Hepatocyte (in vitro differentiated cells): ENCODE measurements around the gene PROM2. TPM values are rescaled to one million over a fixed set of nuclear protein-coding genes. Genes with fewer than 3 reads are reported as not detected.

ENCODE experiments used
- DNase-seq: peaks from one replicate; pipeline ENCODE4 v3.0.0-alpha.2; 2016; ENCODE audit warnings: low spot score
- H2AFZ ChIP-seq: fragments of 200-600 bp; sonication (generic); 2 replicates; pipeline ENCODE4 v1.6.0; 2016; ENCODE audit warnings: antibody characterized with exemption, mild to moderate bottlenecking
- H3K27ac ChIP-seq: fragments of 200-600 bp; sonication (generic); 2 replicates; pipeline ENCODE4 v1.5.1; 2016; ENCODE audit warnings: mild to moderate bottlenecking
- H3K27me3 ChIP-seq: fragments of 200-600 bp; sonication (generic); 2 replicates; pipeline ENCODE4 v1.6.1; 2016
- H3K36me3 ChIP-seq: fragments of 200-600 bp; sonication (generic); replicated peaks from 2 replicates; pipeline ENCODE4 v1.5.1; 2016; ENCODE audit warnings: low read depth; ENCODE audit not compliant: insufficient read depth
- H3K4me1 ChIP-seq: fragments of 200-600 bp; sonication (generic); 2 replicates; pipeline ENCODE4 v1.5.1; 2016; ENCODE audit warnings: mild to moderate bottlenecking, moderate library complexity; ENCODE audit not compliant: insufficient read depth
- H3K4me2 ChIP-seq: fragments of 200-600 bp; sonication (generic); 2 replicates; pipeline ENCODE4 v1.6.0; 2016
- H3K4me3 ChIP-seq: fragments of 200-600 bp; sonication (generic); 2 replicates; pipeline ENCODE4 v1.5.1; 2016; ENCODE audit warnings: mild to moderate bottlenecking
- H3K79me2 ChIP-seq: fragments of 200-600 bp; sonication (generic); 2 replicates; pipeline ENCODE4 v1.6.0; 2017; ENCODE audit warnings: mild to moderate bottlenecking
- H3K9me2 ChIP-seq: fragments of 200-600 bp; sonication (generic); replicated peaks from 2 replicates; pipeline ENCODE4 v1.6.0; 2017; ENCODE audit warnings: mild to moderate bottlenecking; ENCODE audit not compliant: insufficient read depth
- H3K9me3 ChIP-seq: fragments of 200-600 bp; sonication (generic); 2 replicates; pipeline ENCODE4 v1.5.1; 2016; ENCODE audit warnings: low read depth, mild to moderate bottlenecking
- H4K20me1 ChIP-seq: fragments of 200-600 bp; sonication (generic); 2 replicates; pipeline ENCODE4 v1.6.0; 2016; ENCODE audit warnings: mild to moderate bottlenecking; ENCODE audit not compliant: insufficient read depth, poor library complexity, severe bottlenecking
- EZH2 ChIP-seq: fragments of 200-600 bp; sonication (generic); IDR thresholded peaks from 2 replicates; pipeline ENCODE4 v1.6.1; 2016; ENCODE audit warnings: antibody characterized with exemption, mild to moderate bottlenecking, borderline replicate concordance
- EZH2phosphoT487 ChIP-seq: fragments of 200-600 bp; sonication (generic); IDR thresholded peaks from one replicate; pipeline ENCODE4 v1.6.1; 2018; ENCODE audit warnings: antibody characterized with exemption, mild to moderate bottlenecking, low read depth, moderate library complexity; ENCODE audit not compliant: unreplicated experiment, severe bottlenecking
- WGBS: methylation state at CpG from one replicate; pipeline ENCODE4 v1.1.6; 2016; ENCODE audit warnings: low lambda C conversion rate; ENCODE audit errors: missing lambda C conversion rate; 5-methylcytosine and 5-hydroxymethylcytosine counted together
- polyA plus RNA-seq: library from polyadenylated mRNA; unstranded; fragments of >200 nt; fragmentation: Nextera tagmentation; extraction: Ambion mirVana; gene quantifications from 2 replicates; pipeline ENCODE4 v1.2.1, GENCODE V29; 2016
- total RNA-seq: library from RNA; depleted of rRNA; stranded (reverse); fragments of >200 nt; gene quantifications from 2 replicates; pipeline ENCODE4 v1.2.3, GENCODE V29; 2014
- TF ChIP-seq, protein P1 (sequence below): fragments of 200-600 bp; sonication (generic); IDR thresholded peaks from 2 replicates; pipeline ENCODE4 v1.5.1; 2016; ENCODE audit warnings: antibody characterized with exemption, mild to moderate bottlenecking; ENCODE audit not compliant: poor library complexity

The PROM2 gene
- total and polyA plus RNA-seq, 2 experiments from 2014 or later, result 2.6 to 2.8 TPM

DNA sequence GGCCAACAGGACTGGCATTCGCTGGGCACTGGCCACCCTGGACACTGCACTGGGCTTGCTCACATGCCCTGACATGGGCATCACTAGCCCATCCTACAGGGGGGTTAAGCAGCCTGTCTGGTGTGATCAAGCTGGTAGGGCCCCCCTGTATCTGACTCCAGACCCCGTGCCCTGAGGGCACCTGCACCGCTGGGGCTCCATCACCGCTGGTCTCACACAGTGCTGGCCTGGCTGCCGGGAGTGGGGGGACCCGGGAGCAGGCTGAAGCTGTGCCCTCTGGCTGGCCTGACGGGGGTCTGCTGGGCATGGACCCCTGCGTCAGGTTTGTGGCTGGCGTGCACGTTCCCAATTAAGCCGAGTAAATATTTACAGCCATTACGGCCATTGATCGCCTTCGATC lies 55.2 kb downstream of the PROM2 start:
- H3K9me3 ChIP-seq, result no peaks in the 10 kb centered on the region
- no peak for TF ChIP-seq EZH2phosphoT487
- TF ChIP-seq, protein P1, sequence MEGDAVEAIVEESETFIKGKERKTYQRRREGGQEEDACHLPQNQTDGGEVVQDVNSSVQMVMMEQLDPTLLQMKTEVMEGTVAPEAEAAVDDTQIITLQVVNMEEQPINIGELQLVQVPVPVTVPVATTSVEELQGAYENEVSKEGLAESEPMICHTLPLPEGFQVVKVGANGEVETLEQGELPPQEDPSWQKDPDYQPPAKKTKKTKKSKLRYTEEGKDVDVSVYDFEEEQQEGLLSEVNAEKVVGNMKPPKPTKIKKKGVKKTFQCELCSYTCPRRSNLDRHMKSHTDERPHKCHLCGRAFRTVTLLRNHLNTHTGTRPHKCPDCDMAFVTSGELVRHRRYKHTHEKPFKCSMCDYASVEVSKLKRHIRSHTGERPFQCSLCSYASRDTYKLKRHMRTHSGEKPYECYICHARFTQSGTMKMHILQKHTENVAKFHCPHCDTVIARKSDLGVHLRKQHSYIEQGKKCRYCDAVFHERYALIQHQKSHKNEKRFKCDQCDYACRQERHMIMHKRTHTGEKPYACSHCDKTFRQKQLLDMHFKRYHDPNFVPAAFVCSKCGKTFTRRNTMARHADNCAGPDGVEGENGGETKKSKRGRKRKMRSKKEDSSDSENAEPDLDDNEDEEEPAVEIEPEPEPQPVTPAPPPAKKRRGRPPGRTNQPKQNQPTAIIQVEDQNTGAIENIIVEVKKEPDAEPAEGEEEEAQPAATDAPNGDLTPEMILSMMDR, result no peak
- no peak for TF ChIP-seq EZH2
- no peak overlapping the region for H3K4me2 ChIP-seq
- no peak for DNase-seq
- no peaks in the 10 kb centered on the region for H4K20me1 ChIP-seq
- no peak overlapping the region for H2AFZ ChIP-seq
- no peaks in the 10 kb centered on the region for H3K36me3 ChIP-seq
- no peak overlapping the region for H3K4me3 ChIP-seq
- H3K4me1 ChIP-seq, result no peaks in the 10 kb centered on the region
- WGBS, result 97% methylated on average over 14 of the region's 14 CpGs
- no peaks in the 10 kb centered on the region for H3K27me3 ChIP-seq
- no peaks in the 10 kb centered on the region for H3K79me2 ChIP-seq
- H3K27ac ChIP-seq, result no peak overlapping the region
- H3K9me2 ChIP-seq, result no peaks in the 10 kb centered on the region

DNA sequence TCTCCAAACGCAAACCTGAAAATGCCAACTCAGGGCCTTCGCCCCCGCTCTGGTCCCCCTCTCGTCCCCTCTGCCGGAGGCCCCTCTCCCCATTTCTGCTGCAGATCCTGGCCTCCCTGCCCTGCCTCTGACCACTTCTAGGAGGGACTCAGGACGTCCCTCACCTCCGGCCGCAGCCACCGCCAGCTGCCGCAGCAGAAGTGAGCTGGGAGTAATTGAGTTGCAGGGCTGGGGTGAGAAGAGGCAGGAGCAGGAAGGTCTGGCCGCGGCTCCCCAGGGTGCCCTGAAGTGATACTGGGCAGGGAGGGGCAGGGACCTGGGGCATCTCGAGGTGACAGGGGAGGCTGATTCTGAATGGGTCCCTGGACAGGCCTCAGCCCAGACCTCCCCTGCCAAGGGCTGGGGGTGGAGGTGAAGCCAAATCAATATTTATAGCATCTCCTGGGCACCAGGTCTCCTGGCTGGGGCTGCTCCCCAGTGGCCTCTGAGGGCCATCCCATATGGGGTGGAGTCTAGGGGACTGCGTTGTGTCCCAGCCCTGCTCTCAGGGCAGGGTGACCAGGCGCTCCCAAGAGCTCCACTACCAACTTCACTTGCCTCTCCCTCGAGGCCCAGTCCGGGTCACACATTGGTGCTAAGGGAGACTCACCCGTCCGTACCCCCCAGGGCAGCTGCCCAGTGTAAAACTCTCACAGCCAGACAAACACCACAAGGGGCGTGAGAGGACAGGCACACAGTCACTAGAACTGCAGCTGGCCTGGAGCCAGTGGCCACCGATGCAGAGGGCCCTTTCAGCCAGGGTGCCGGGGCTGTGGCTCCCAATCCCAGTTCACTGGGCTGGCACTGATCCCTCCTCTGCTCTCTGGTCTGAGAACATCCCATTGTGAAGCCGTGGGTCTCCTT lies 55.9 kb downstream of the PROM2 start:
- WGBS, result 90% methylated on average over 21 of the region's 23 CpGs
- no peak for DNase-seq
- TF ChIP-seq, protein P1, result no peak
- TF ChIP-seq EZH2 (no peak), EZH2phosphoT487 (no peak)

DNA sequence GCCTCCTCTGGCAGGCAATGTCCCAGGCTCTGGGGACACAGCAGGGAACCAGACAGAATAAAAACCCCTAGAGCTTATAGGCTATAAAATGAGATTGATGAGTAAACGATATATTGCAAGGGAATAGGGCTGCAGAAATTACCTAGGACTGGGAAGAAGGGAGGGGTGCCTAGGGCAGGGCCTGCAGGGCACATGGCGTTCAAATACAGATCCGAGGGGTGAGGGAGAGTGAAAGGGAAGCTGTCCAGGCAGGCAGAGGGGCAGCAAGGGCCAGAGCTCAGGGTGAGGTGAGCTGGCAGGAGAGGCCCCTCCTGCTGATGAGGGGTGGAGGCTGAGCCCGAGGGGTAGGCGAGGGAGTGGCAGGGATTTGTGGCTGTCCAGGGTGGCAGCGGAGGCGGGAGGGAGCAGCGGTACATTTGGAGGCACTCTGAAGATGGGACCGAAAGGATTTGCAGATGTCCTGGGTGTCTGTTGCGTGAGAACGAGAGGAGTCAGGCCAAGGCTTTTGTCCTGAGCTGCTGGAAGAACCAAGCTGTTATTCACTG lies 56.6 kb downstream of the PROM2 start:
- H3K4me1 ChIP-seq, result no peaks in the 10 kb centered on the region
- WGBS, result 86% methylated on average over 11 of the region's 11 CpGs
- no peaks in the 10 kb centered on the region for H3K79me2 ChIP-seq

More for the DNA sequence above, 55.9 kb downstream of the PROM2 start:
- Histone ChIP-seq H3K9me3 (no peaks in the 10 kb centered on the region), H3K9me2 (no peaks in the 10 kb centered on the region), H2AFZ (no peak overlapping the region), H3K27ac (no peak overlapping the region), H3K4me1 (no peaks in the 10 kb centered on the region), H3K4me3 (no peak overlapping the region), H3K4me2 (no peak overlapping the region), H4K20me1 (no peaks in the 10 kb centered on the region), H3K36me3 (no peaks in the 10 kb centered on the region), H3K27me3 (no peaks in the 10 kb centered on the region), H3K79me2 (no peaks in the 10 kb centered on the region)

More for the DNA sequence above, 56.6 kb downstream of the PROM2 start:
- H2AFZ ChIP-seq, result no peak overlapping the region
- TF ChIP-seq EZH2phosphoT487 (no peak), EZH2 (no peak)
- TF ChIP-seq, protein P1, result no peak
- no peaks in the 10 kb centered on the region for H4K20me1 ChIP-seq
- no peak for DNase-seq
- H3K36me3 ChIP-seq, result no peaks in the 10 kb centered on the region
- H3K9me2 ChIP-seq, result no peaks in the 10 kb centered on the region
- no peak overlapping the region for H3K4me3 ChIP-seq
- H3K4me2 ChIP-seq, result no peak overlapping the region
- H3K9me3 ChIP-seq, result no peaks in the 10 kb centered on the region
- H3K27me3 ChIP-seq, result no peaks in the 10 kb centered on the region
- H3K27ac ChIP-seq, result no peak overlapping the region
